Sciatic nerve (tissue), 1 donor: ENCODE results near the gene PPP1R12B. TPM values are rescaled to one million over a fixed set of nuclear protein-coding genes. Genes with fewer than 3 reads are reported as not detected.

Experiments
- total RNA-seq: library from RNA; stranded (reverse); fragmentation: NEBNext Ultra II Directional; extraction: Animal tissue kit (Norgen Biotek cat#: 25700); gene quantifications from one replicate; pipeline ENCODE4 v1.2.1, GENCODE V29; 2021
- donor health status: DM: no; HTN: no; CAD: no.

PPP1R12B gene
- total RNA-seq, 1 donor from 2014 or later, result 271 TPM

Other genes with a start within 250 kb of the PPP1R12B start
- gene GPR37L1, start 225.8 kb upstream of the PPP1R12B start, total RNA-seq, result 33.3 TPM
- 112 TPM for gene ARL8A, start 204.0 kb upstream of the PPP1R12B start, total RNA-seq
- 2.5 TPM for gene PTPN7, start 188.1 kb upstream of the PPP1R12B start, total RNA-seq
- gene LGR6, start 154.9 kb upstream of the PPP1R12B start, total RNA-seq, result 0.53 TPM
- 0.45 TPM for gene UBE2T, start 6.8 kb upstream of the PPP1R12B start, total RNA-seq